ENCODE data around the gene MYL12B. TPM values are rescaled to one million over a fixed set of nuclear protein-coding genes. Genes with fewer than 3 reads are reported as not detected.

Gene MYL12B
- total and polyA plus RNA-seq, 2 of the 8 experiments (the other 6 are each of a cell fraction or from before 2014, with no cell fraction given): 174 to 188 TPM

DNA sequence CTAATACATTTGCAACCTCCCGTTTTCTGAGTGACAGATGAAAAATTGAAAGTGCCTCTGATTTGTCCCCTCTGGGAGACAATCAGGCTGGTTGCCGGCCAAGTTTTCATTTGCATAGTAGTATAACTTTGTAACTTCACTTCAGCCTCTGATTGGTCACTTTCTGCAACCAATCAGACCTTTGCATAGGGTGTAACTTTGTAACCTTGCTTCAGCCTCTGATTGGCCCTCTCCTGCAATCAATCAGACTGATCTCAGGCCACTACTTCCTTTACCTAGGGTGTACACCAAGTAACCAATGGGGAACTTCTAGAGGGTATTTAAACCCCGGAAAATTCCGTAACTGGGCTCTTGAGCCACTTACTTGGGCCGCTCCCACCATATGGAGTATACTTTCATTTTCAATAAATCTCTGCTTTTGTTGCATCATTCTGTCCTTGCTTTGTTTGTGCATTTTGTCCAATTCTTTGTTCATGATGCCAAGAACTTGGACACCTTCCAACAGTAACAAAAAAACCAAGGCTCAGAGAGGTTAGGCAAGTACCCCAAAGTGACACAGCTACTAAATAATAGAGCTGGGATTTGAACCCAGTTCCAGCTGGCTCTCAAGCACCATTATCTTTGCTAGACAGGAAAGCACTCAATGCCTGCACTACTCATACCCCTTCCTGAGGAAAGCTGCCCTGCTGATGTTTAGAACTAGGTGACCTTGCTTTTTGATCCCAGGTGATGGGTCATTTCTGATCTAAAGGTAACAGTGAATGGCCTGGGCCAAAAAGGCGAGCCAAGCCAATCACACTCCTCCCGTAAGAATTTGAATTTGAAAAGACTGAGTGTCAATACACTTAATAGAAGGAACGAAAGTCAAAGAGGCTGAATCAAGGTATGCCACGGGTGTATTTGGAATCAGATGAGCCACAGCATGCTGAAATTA lies 31.3 kb upstream of the MYL12B start:
- Histone ChIP-seq H2BK5ac (ENCODE audit: low read depth, low read length) (no peak overlapping the region), H4K5ac (ENCODE audit: insufficient read length, low read depth, low read length) (no peak overlapping the region), H3K56ac (replicated peaks; ENCODE audit: insufficient read length, low read depth, low read length) (no peak overlapping the region), H2AFZ (ENCODE audit: low read length) (no peak overlapping the region; the same call in 1 of the 2 replicates), H2BK120ac (replicated peaks; ENCODE audit: low read depth, low read length) (no peak overlapping the region), H3K4ac (replicated peaks; ENCODE audit: insufficient read length, low read depth, low read length) (no peak overlapping the region), H3K18ac (ENCODE audit: extremely low read depth, low read length) (no peak overlapping the region), H4K20me1 (replicated peaks in 1 of 2; ENCODE audit: control insufficient read depth in 1 of 2, insufficient read depth in 2 of 2, low read length in 2 of 2) (no peaks in the 10 kb centered on the region), H3K14ac (ENCODE audit: insufficient read length) (no peak overlapping the region), H4K8ac (ENCODE audit: extremely low read depth, insufficient read depth, low read length) (no peak overlapping the region), H2AK5ac (ENCODE audit: low read depth, low read length) (no peak overlapping the region), H3K79me1 (ENCODE audit: low read depth, low read length) (no peaks in the 10 kb centered on the region), H3K79me2 (ENCODE audit: control insufficient read depth in 1 of 2, insufficient read depth in 2 of 2, low read length in 2 of 2) (no peaks in the 10 kb centered on the region), H3K9ac (replicated peaks in 1 of 4; ENCODE audit: extremely low read depth in 1 of 4, low read depth in 3 of 4, low read length in 3 of 4) (no peak overlapping the region), H3K27ac (ENCODE audit: low read depth, low read length) (no peak overlapping the region), H3K4me3 (ENCODE audit: extremely low read depth in 1 of 4, insufficient read depth in 2 of 4, low read depth in 3 of 4, low read length in 4 of 4) (no peak overlapping the region), H2BK20ac (ENCODE audit: low read length) (no peak overlapping the region), H3K4me2 (ENCODE audit: insufficient read depth in 1 of 2, low read depth in 2 of 2, low read length in 2 of 2) (peak overlapping the region in 1 of 2 experiments; percentile 45; a peak in 3 of 4 replicates), H3K4me1 (replicated peaks in 1 of 4; ENCODE audit: control insufficient read depth in 3 of 4, insufficient read depth in 4 of 4, low read length in 3 of 4) (peaks cover 0 to 8% (median 2%) of the 10 kb centered on the region in 4 experiments; a peak in 4 of 7 replicates), H3K27me3 (replicated peaks in 1 of 4; ENCODE audit: control insufficient read depth in 3 of 4, extremely low read depth in 1 of 4, insufficient read depth in 3 of 4, low read length in 3 of 4) (no peaks in the 10 kb centered on the region; a peak in 1 of 7 replicates), H2BK12ac (ENCODE audit: low read depth, low read length) (no peak overlapping the region), H4K91ac (replicated peaks; ENCODE audit: insufficient read length, low read length) (no peak overlapping the region), H3K9me3 (ENCODE audit: insufficient read depth in 2 of 2, low read depth in 1 of 2, low read length in 1 of 2) (no peaks in the 10 kb centered on the region), H3K36me3 (ENCODE audit: control insufficient read depth in 2 of 4, insufficient read depth in 4 of 4, low read length in 3 of 4) (no peaks in the 10 kb centered on the region), H3K23me2 (ENCODE audit: low read depth, low read length) (no peaks in the 10 kb centered on the region), H2BK15ac (ENCODE audit: low read length) (no peak overlapping the region; the same call in 1 of the 2 replicates), H3K23ac (ENCODE audit: insufficient read length) (no peak overlapping the region)
- FAIRE-seq (no peak), DNase-seq (ENCODE audit: low read depth in 1 of 2, low spot score in 2 of 2) (no peak)
- ChIA-PET CTCF (ENCODE audit: partially characterized antibody) (no interaction called here), POLR2A (ENCODE audit: partially characterized antibody) (interaction anchor here (0.6 to 1.5 kb wide), 4 partner anchors 10 to 115 kb away, joined by 3 to 5 read pairs (median 4); partner anchors contain the start of gene MYL12A)
- no peak for TF ChIP-seq CHD1 (IDR thresholded peaks at IDR 0.05; ENCODE audit: low read depth, low read length)
- 0 out of 2 replicates have a peak, but pooled peaks have one; percentile 23 for TF ChIP-seq SP1 (IDR thresholded peaks at IDR 0.05; ENCODE audit: low read depth, low read length)
- peak; percentile 81 for TF ChIP-seq KDM1A (IDR thresholded peaks at IDR 0.05; ENCODE audit: borderline replicate concordance, low read length)
- 77% methylated on average over 9 of the region's 9 CpGs; no CpG with 5 or more reads in 1 of the 2 experiments for WGBS, 2 experiments (ENCODE audit: extremely low coverage in 1 of 2, insufficient coverage in 1 of 2, insufficient read length in 1 of 2, insufficient replicate concordance in 2 of 2, low coverage in 1 of 2, low lambda C conversion rate in 2 of 2, missing lambda C conversion rate in 1 of 2)

Data from H1 (cell line).